Pancreas (tissue), 10 donors: ENCODE measurements around the gene LIFR. TPM values are rescaled to one million over a fixed set of nuclear protein-coding genes. Genes with fewer than 3 reads are reported as not detected.

Source experiments
- ATAC-seq, 4 donors: fragments of 200-7000 bp; cut with Tn5 transposase; one replicate each; pipeline versions ENCODE4 v1.8.0 to v1.9.1; 2020; ENCODE audit warnings: mild to moderate bottlenecking in 4 of 4, moderate library complexity in 4 of 4
- DNase-seq, 6 donors: peaks; one replicate each; pipeline ENCODE4 v3.0.0-alpha.2; 2020
- FAIRE-seq: peaks from 2 replicates; lab custom pipeline; 2012; peaks lifted over from hg19 to GRCh38; lab: Jason Lieb, UNC
- H3K27ac ChIP-seq, 4 donors: fragments of 200-600 bp; sonication (generic); 1 replicate in 3 of 4; 2 replicates in 1 of 4; pipeline versions ENCODE4 v1.5.0 to v1.8.0; 2020
- H3K27me3 ChIP-seq, 4 donors: fragments of 200-600 bp; one replicate each; pipeline ENCODE4 v1.8.0; 2021
- H3K36me3 ChIP-seq, 3 donors: fragments of 200-600 bp; sonication (generic) in 1 of 3; one replicate each; pipeline versions ENCODE4 v1.5.0 to v1.8.0; 2020 to 2021
- H3K4me1 ChIP-seq, 3 donors: fragments of 200-600 bp; one replicate each; pipeline ENCODE4 v1.8.0; 2021
- H3K4me3 ChIP-seq, 4 donors: fragments of 200-600 bp; sonication (generic) in 2 of 4; one replicate each; pipeline versions ENCODE4 v1.5.0 to v1.8.0; 2020 to 2021
- H3K9me3 ChIP-seq, 4 donors: fragments of 200-600 bp; one replicate each; pipeline ENCODE4 v1.8.0; 2021
- WGBS, 2 donors: extraction: QIAGEN DNeasy Blood & Tissue Kit; methylation state at CpG; one replicate each; pipeline ENCODE4 v1.1.7; 2013; 5-methylcytosine and 5-hydroxymethylcytosine counted together
- intact Hi-C, 3 donors: fragments of 100-400 bp; cut with DNase I; formaldehyde crosslinking; loops; one replicate each; pipeline versions ENCODE4 v1.11.1 to v1.14.2; 2022
- polyA plus RNA-seq, 2 donors: library from polyadenylated mRNA; stranded (reverse); fragments of 200-250 nt; gene quantifications; one replicate each; pipeline ENCODE4 v1.2.3, GENCODE V29; 2013
- total RNA-seq, 6 donors: library from RNA; stranded (reverse); fragmentation: NEBNext Ultra II Directional in 4 of 6; extraction: Animal tissue kit (Norgen Biotek cat#: 25700) in 4 of 6; gene quantifications; one replicate each; pipeline versions ENCODE4 v1.2.1 to v1.2.4, GENCODE V29; 2021 to 2023
- TF ChIP-seq, protein P1 (sequence below), 4 donors: fragments of 200-600 bp; sonication (generic) in 3 of 4; IDR thresholded peaks; one replicate each; pipeline versions ENCODE4 v1.5.0 to v1.8.0; 2021; ENCODE audit warnings: antibody characterized with exemption in 4 of 4
- donor health status: healthy with polysubstance abuse.
- donor health status: DM: no; HTN: no; CAD: no; lungs with moderate emphysema.
- donor health status: DM: no; HTN: no; CAD: no.
- donor health status: control.
- donor health status: control.
- donor health status: Bipolar disorder and iron deficiency.
- donor health status: DM: yes; HTN: yes; CAD: no.
- donor health status: DM: no; HTN: no; CAD: no.
- donor health status: DM: no; HTN: no; CAD: no.
- donor health status: DM: yes; HTN: yes; CAD: no.

LIFR gene
- total and polyA plus RNA-seq, 8 donors, result 4.1 to 32.5 (median 19.1) TPM

DNA sequence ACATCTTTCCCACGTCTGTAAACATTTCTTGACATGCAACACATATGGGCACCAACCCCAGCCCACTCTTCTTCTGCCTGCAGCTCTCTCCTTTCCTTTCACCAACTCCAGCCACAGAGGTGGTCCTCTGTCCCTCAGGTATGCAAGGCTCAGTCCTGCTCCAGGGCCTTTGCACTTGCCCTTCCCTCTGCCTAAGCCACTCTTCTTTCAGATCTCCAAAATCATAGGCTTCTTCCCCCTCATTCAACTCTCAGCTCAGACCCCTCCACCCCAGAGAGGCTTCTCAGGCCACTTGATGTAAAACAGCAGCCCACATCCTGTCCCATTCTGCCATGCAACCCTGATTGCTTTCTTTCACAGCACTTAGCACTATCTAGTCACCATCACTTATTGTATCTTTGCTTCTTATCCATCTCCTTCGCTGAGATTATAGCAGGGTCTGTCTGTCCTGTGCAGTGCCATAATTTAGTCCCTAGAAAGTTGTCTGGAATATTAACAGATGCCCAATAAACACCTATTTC lies 3.4 kb downstream of the LIFR start:
- DNase-seq (no peak), FAIRE-seq (no peak), ATAC-seq (no peak)
- 64 to 66% methylated on average over 2 of the region's 2 CpGs for WGBS, 2 donors
- H3K36me3 ChIP-seq, result no peaks in the 10 kb centered on the region
- peaks cover 6 to 36% (median 16%) of the 10 kb centered on the region in 3 donors for H3K4me1 ChIP-seq
- TF ChIP-seq, protein P1, sequence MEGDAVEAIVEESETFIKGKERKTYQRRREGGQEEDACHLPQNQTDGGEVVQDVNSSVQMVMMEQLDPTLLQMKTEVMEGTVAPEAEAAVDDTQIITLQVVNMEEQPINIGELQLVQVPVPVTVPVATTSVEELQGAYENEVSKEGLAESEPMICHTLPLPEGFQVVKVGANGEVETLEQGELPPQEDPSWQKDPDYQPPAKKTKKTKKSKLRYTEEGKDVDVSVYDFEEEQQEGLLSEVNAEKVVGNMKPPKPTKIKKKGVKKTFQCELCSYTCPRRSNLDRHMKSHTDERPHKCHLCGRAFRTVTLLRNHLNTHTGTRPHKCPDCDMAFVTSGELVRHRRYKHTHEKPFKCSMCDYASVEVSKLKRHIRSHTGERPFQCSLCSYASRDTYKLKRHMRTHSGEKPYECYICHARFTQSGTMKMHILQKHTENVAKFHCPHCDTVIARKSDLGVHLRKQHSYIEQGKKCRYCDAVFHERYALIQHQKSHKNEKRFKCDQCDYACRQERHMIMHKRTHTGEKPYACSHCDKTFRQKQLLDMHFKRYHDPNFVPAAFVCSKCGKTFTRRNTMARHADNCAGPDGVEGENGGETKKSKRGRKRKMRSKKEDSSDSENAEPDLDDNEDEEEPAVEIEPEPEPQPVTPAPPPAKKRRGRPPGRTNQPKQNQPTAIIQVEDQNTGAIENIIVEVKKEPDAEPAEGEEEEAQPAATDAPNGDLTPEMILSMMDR (IDR thresholded peaks at IDR 0.05), result no peak
- no peaks in the 10 kb centered on the region for H3K27me3 ChIP-seq
- no peak overlapping the region for H3K27ac ChIP-seq
- intact Hi-C loops, result no loop called here
- no peak overlapping the region for H3K4me3 ChIP-seq
- no peaks in the 10 kb centered on the region for H3K9me3 ChIP-seq

DNA sequence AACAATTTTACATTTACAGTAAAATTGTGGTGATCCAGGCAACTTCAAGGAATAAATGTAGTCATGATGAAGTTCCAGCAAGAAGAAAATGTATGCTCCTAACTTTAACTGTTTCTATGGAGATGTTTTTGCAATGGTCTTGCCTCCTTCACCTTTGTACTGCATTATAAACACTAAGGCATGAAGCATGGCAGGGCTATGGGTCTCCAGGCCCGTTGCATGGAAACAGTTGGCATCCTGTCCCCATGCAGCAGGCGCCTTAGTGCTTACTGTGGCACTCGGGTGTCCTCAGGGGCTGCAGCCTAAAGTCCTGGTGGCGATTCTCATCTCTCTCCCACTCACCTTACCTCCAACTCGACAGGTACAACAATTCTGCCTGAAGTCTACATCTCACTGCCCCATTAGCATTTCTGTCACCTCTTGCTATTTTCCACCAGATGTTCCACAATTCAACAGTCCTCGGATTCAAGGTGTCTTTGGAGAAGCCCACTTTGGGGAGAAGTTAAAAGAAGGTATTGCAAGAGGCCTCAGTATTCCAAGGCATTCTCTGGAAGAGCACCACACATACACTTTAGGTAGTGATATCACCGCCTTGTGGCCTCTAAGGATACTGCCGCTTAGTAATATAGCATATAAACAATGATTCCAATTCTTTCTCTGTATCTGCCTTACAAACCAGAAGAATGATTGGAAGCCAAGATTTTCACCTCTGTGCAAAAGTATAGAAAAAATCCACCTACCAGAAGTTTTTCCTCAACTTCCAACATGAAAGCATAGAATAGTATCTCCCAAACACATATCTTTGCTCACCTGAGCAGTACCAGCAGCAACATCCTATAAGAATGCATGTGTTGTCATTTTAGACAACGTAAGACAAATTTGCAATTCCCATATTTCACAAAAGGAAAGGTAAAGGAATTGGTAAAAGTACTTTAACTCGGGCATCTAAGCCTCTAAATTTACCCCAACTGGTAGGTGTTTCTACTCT lies 5.1 kb downstream of the LIFR start:
- DNase-seq (peak in 2 of 6 donors; percentile 21 to 30), ATAC-seq (peak; percentile 54 to 71 (median 64)), FAIRE-seq (no peak)
- 58 to 62% methylated on average over 10 of the region's 10 CpGs for WGBS, 2 donors
- Histone ChIP-seq H3K27me3 (no peaks in the 10 kb centered on the region), H3K4me3 (no peak overlapping the region), H3K27ac (no peak overlapping the region), H3K9me3 (no peaks in the 10 kb centered on the region), H3K4me1 (peaks cover 15 to 45% (median 19%) of the 10 kb centered on the region in 3 donors), H3K36me3 (no peaks in the 10 kb centered on the region)
- intact Hi-C loops, result no loop called here
- TF ChIP-seq, protein P1 (IDR thresholded peaks at IDR 0.05), result peak; percentile 14 to 54 (median 38)

DNA sequence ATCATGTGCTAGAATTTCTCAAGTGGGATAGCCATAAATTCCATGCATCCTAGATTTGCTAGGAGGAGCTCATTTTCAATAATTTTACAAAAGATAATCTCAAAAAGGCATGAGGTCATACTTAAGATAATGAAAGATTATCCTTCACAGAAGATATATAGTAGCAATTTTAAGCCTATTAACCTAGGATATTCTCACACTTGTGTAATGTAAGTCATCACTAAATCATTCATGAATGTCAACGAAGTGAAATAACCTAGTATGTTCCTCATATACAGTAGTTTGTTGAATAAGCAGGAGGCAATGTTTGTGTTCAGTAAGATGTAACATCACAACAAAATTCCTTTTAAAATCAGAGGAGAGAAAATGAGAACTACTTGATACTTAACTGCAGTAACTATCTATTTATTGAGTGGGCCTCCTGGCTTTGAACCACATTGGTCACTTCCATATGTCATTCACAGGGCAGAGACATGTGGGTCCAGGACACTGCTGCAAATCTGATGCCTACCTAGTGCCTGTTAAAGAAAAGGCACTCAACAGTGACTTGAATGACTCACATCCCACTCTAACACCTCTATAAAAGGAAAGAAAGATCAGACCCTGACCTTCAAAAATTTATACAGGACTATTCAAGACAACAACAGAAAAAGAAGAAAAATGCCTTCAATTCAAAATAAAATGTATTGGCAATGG lies 8.2 kb downstream of the LIFR start:
- intact Hi-C loops, result no loop called here
- peaks cover 18 to 46% (median 25%) of the 10 kb centered on the region in 3 donors for H3K4me1 ChIP-seq
- H3K27me3 ChIP-seq, result no peaks in the 10 kb centered on the region
- H3K36me3 ChIP-seq, result no peaks in the 10 kb centered on the region
- 49 to 61% methylated on average over 1 of the region's 1 CpG for WGBS, 2 donors
- H3K27ac ChIP-seq, result peak overlapping the region in 1 of 4 donors; percentile 26
- DNase-seq, result no peak
- TF ChIP-seq, protein P1 (IDR thresholded peaks at IDR 0.05), result no peak
- FAIRE-seq, result no peak
- H3K9me3 ChIP-seq, result no peaks in the 10 kb centered on the region
- peak in 1 of 4 donors; percentile 27 for ATAC-seq
- no peak overlapping the region for H3K4me3 ChIP-seq

DNA sequence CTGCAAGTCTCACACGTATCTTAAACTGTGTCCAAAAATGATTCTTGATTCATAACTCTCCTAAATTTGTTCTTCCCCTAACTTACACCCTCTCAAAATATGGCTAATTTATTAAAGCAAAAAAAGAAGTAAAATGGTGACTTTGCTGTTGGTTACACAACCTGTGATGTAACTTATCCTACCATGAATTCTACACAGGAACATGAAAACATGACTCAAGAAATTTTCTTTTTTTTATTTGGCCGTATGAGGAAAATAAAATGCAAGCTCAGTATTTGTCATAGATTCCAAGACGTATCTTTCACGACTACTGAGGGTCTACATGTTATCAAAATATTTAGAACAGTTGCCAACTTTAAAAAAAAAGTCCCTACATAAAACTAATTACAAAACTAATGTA lies 9.2 kb downstream of the LIFR start:
- DNase-seq (no peak), FAIRE-seq (no peak), ATAC-seq (no peak)
- H3K27me3 ChIP-seq, result no peaks in the 10 kb centered on the region
- no peaks in the 10 kb centered on the region for H3K36me3 ChIP-seq
- TF ChIP-seq, protein P1 (IDR thresholded peaks at IDR 0.05), result no peak
- peak overlapping the region in 2 of 4 donors; percentile 7 to 37 for H3K27ac ChIP-seq
- WGBS, 2 donors, result 46 to 53% methylated on average over 4 of the region's 4 CpGs
- H3K9me3 ChIP-seq, result no peaks in the 10 kb centered on the region
- intact Hi-C loops, result no loop called here
- no peak overlapping the region for H3K4me3 ChIP-seq
- peaks cover 18 to 46% (median 25%) of the 10 kb centered on the region in 3 donors for H3K4me1 ChIP-seq
